K562 (cell line): ENCODE results near the gene ITGAD. TPM values are rescaled to one million over a fixed set of nuclear protein-coding genes. Genes with fewer than 3 reads are reported as not detected.

Experiments
- ARNT ChIP-seq, 2 experiments: fragments of 450-650 bp; IDR thresholded peaks; 2 replicates each; pipeline ENCODE4 v1.6.1; 2016; ENCODE audit warnings: mild to moderate bottlenecking in 1 of 2
- BCLAF1 ChIP-seq, 2 experiments: fragments of 450-650 bp in 1 of 2; IDR thresholded peaks; 2 replicates each; pipeline ENCODE4 v1.6.1; 2011 to 2017; ENCODE audit warnings: low read depth in 2 of 2, antibody characterized with exemption in 1 of 2, borderline replicate concordance in 1 of 2, low read length in 1 of 2, mild to moderate bottlenecking in 1 of 2, mixed read lengths in 1 of 2; ENCODE audit not compliant: control insufficient read depth in 1 of 2
- CREB3 ChIP-seq: fragments of 450-650 bp; conservative IDR thresholded peaks from 2 replicates; pipeline ENCODE4 v1.6.1; 2016; ENCODE audit warnings: missing genetic modification characterization, low read depth, mild to moderate bottlenecking, missing compliant biosample characterization, moderate library complexity
- FOXJ2 ChIP-seq: fragments of 200-800 bp; sonication (Bioruptor generic); IDR thresholded peaks from 2 replicates; pipeline ENCODE4 v1.6.1; 2016; ENCODE audit warnings: missing genetic modification characterization, missing compliant biosample characterization
- HDAC3 ChIP-seq: fragments of 450-650 bp; IDR thresholded peaks from 2 replicates; pipeline ENCODE4 v1.6.1; 2018; ENCODE audit warnings: borderline replicate concordance, mild to moderate bottlenecking, moderate library complexity; ENCODE audit not compliant: partially characterized antibody
- MEIS2 ChIP-seq: fragments of 450-650 bp; IDR thresholded peaks from 2 replicates; pipeline ENCODE4 v1.6.1; 2014; ENCODE audit warnings: mild to moderate bottlenecking; ENCODE audit not compliant: partially characterized antibody
- SMAD2 ChIP-seq: fragments of 150-350 bp; IDR thresholded peaks from 2 replicates; pipeline ENCODE4 v1.6.1; 2014; ENCODE audit warnings: low read depth, mild to moderate bottlenecking, low read length
- U2AF2 ChIP-seq: fragments of 200-400 bp; formaldehyde crosslinking; optimal IDR thresholded peaks from 2 replicates; pipeline ENCODE3; 2017; ENCODE audit warnings: low read depth, mild to moderate bottlenecking, low read length
- ZNF431 ChIP-seq: sonication (generic); formaldehyde crosslinking; IDR thresholded peaks from 2 replicates; pipeline ENCODE4 v1.8.0; 2022; ENCODE audit warnings: mild to moderate bottlenecking, missing genetic modification reagents
- polyA plus RNA-seq, 8 experiments: library from polyadenylated mRNA; depleted of rRNA in 4 of 8; stranded (reverse) in 5 of 8; unstranded in 3 of 8; fragments of >200 nt; fragmentation: Nextera tagmentation in 2 of 8; fragmentation: Illumina TruSeq in 1 of 8; extraction: Ambion mirVana in 2 of 8; extraction: Trizol in 1 of 8; gene quantifications; 2 replicates each; pipeline versions ENCODE4 v1.2.1 to v1.2.3, GENCODE V29; 2011 to 2014; ENCODE audit warnings: inconsistent platforms in 1 of 8, missing spikeins in 1 of 8
- total RNA-seq, 7 experiments: library from RNA; depleted of rRNA in 6 of 7; stranded (reverse); fragments of >200 nt in 6 of 7; fragmentation: Illumina TruSeq in 2 of 7; extraction: Trizol in 2 of 7; gene quantifications; 2 replicates each; pipeline versions ENCODE4 v1.2.1 to v1.2.3, GENCODE V29; 2011 to 2021; ENCODE audit warnings: low replicate concordance in 1 of 7
- TF ChIP-seq, protein P1 (sequence below): sonication (generic); formaldehyde crosslinking; IDR thresholded peaks from 2 replicates; pipeline ENCODE4 v1.8.0; 2022; ENCODE audit warnings: missing genetic modification reagents, mild to moderate bottlenecking, borderline replicate concordance
- TF ChIP-seq, protein P2 (sequence below): IDR thresholded peaks from 2 replicates; pipeline ENCODE4 v1.6.1; 2014; ENCODE audit warnings: antibody characterized with exemption
- TF ChIP-seq, protein P3 (sequence below), 2 experiments: IDR thresholded peaks in 1 of 2; conservative IDR thresholded peaks in 1 of 2; 2 replicates each; pipeline ENCODE4 v1.6.1; 2016; ENCODE audit warnings: low read depth in 2 of 2, mild to moderate bottlenecking in 1 of 2, missing compliant biosample characterization in 1 of 2, missing genetic modification characterization in 1 of 2, moderate library complexity in 1 of 2

ITGAD gene
- total and polyA plus RNA-seq, 9 of the 15 experiments (the other 6 are each of a cell fraction or from before 2014, with no cell fraction given): not detected

DNA sequence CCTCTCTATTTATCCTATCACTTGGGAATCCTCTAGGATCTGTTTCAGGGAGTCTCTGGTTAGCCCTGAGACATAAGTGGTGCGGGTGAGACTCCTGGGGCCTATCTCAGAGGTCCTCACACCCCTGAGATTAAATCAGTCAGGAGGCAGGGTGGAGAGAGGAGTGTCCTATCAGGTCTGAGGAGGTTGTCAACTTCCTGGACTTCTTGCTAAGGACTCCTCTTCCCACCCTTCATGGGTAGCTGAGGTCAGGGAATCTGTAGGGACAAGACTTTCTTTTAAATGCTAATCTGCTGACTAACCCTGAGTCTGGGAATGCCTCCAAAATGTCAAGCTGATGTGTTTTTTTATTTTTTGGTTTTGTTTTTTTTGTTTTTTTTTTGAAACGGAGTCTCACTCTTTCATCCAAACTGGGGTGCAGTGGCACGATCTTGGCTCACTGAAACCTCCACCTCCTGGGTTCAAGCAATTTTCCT lies 59.5 kb downstream of the ITGAD start (continued):
- TF ChIP-seq BCLAF1 (IDR thresholded peaks at IDR 0.05; ENCODE audit: borderline replicate concordance in 1 of 2, control insufficient read depth in 1 of 2, low read depth in 2 of 2, low read length in 1 of 2) (no peak), U2AF2 (no peak), MEIS2 (peak; percentile 25), CREB3 (no peak; the same call in 1 of the 2 replicates), HDAC3 (no peak), FOXJ2 (tag) (0 out of 2 replicates have a peak, but pooled peaks have one; percentile 27), ARNT (IDR thresholded peaks at IDR 0.05) (no peak), SMAD2 (no peak), ZNF431 (CRISPR knock-in tag) (no peak)
- TF ChIP-seq, protein P1, sequence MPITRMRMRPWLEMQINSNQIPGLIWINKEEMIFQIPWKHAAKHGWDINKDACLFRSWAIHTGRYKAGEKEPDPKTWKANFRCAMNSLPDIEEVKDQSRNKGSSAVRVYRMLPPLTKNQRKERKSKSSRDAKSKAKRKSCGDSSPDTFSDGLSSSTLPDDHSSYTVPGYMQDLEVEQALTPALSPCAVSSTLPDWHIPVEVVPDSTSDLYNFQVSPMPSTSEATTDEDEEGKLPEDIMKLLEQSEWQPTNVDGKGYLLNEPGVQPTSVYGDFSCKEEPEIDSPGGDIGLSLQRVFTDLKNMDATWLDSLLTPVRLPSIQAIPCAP (CRISPR knock-in tag): no peak
- TF ChIP-seq, protein P2, sequence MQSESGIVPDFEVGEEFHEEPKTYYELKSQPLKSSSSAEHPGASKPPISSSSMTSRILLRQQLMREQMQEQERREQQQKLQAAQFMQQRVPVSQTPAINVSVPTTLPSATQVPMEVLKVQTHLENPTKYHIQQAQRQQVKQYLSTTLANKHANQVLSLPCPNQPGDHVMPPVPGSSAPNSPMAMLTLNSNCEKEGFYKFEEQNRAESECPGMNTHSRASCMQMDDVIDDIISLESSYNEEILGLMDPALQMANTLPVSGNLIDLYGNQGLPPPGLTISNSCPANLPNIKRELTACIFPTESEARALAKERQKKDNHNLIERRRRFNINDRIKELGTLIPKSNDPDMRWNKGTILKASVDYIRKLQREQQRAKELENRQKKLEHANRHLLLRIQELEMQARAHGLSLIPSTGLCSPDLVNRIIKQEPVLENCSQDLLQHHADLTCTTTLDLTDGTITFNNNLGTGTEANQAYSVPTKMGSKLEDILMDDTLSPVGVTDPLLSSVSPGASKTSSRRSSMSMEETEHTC: no peak
- TF ChIP-seq, protein P3, sequence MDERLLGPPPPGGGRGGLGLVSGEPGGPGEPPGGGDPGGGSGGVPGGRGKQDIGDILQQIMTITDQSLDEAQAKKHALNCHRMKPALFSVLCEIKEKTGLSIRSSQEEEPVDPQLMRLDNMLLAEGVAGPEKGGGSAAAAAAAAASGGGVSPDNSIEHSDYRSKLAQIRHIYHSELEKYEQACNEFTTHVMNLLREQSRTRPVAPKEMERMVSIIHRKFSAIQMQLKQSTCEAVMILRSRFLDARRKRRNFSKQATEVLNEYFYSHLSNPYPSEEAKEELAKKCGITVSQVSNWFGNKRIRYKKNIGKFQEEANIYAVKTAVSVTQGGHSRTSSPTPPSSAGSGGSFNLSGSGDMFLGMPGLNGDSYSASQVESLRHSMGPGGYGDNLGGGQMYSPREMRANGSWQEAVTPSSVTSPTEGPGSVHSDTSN (CRISPR knock-in tag; IDR thresholded peaks at IDR 0.05; ENCODE audit: low read depth): no peak
- TF ChIP-seq, protein P3 (tag; conservative IDR thresholded peaks at IDR 0.05; ENCODE audit: low read depth): 0 out of 2 replicates have a peak, but pooled peaks have one; percentile 37
